ENCODE measurements around the gene ARHGEF1.

DNA sequence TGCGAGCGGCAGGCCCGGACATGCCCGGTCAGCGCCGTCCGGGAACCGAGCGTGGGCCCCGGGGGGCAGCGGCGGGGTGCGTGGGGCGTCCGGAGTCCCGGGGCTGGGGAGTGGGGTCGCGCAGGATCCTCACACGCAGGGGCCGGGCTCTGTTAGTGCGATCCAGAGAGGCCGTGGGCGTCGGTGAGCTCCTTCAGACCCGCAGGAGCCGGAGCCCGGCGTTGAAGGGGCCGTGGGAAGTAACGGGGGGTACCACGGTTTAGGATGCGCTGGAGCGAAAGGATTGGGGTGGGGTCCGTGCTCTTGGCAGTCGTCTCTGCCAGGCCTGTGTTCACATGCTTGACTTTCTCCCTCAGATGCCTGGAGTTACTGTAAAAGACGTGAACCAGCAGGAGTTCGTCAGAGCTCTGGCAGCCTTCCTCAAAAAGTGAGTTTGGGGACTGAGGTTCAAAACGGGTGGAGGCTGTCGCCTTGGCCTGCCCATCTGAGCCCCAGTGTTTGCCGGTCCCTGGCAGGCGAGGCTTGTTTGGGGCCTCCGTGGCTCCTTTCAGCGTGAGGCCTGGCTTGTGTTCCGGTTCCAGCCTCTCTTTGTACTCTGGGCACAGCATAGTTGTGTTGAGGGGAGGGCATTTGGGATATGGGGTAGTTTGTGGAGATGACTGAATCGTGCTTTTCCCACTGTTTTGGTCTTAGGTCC is 22.4 kb upstream of the ARHGEF1 start:
- no peak for TF ChIP-seq CTCF (IDR thresholded peaks at IDR 0.05)
- TF ChIP-seq POLR2AphosphoS5 (IDR thresholded peaks at IDR 0.05) = peak; percentile 40
- no peak for TF ChIP-seq EP300 (IDR thresholded peaks at IDR 0.05)
